HUES64 (cell line): ENCODE measurements around the gene HPSE2.
"Not testable (repeated sequence)": the region's sequence is repeated elsewhere in the genome, so short reads cannot be mapped to it uniquely, and the experiment has no call there.

Experiments
- H3K27ac ChIP-seq: 2 replicates; pipeline ENCODE4 v1.7.0; 2013; ENCODE audit warnings: low read depth, low read length, inconsistent platforms
- H3K27me3 ChIP-seq: 2 replicates; pipeline ENCODE4 v1.6.1; 2013; ENCODE audit warnings: mild to moderate bottlenecking, low read length; ENCODE audit not compliant: insufficient read depth
- H3K36me3 ChIP-seq: 2 replicates; pipeline ENCODE4 v1.6.1; 2013; ENCODE audit warnings: mild to moderate bottlenecking, low read length; ENCODE audit not compliant: insufficient read depth
- H3K4me1 ChIP-seq: 2 replicates; pipeline ENCODE4 v1.6.1; 2013; ENCODE audit warnings: mild to moderate bottlenecking, low read length, moderate library complexity; ENCODE audit not compliant: insufficient read depth
- H3K4me3 ChIP-seq: 2 replicates; pipeline ENCODE4 v1.5.1; 2013; ENCODE audit warnings: mild to moderate bottlenecking, low read length, moderate library complexity
- H3K9ac ChIP-seq: 2 replicates; pipeline ENCODE4 v1.6.1; 2013; ENCODE audit warnings: mild to moderate bottlenecking, low read depth, low read length
- H3K9me3 ChIP-seq: 2 replicates; pipeline ENCODE4 v1.6.1; 2013; ENCODE audit warnings: low read depth, low read length; ENCODE audit not compliant: insufficient read depth
- WGBS: fragments of 150-250, 120-280 bp; methylation state at CpG from one replicate; pipeline ENCODE4 v1.1.7; 2013; ENCODE audit warnings: missing lambda C conversion rate; 5-methylcytosine and 5-hydroxymethylcytosine counted together

The HPSE2 gene

GRCh38 chr10:99005254-99005653 lies 230.4 kb downstream of the HPSE2 start:
- H3K9me3 ChIP-seq, result peaks cover 12% of the 10 kb centered on the region; the same call in 1 of the 2 replicates
- H3K27ac ChIP-seq, result no peak overlapping the region
- H3K4me3 ChIP-seq, result no peak overlapping the region
- 91% methylated on average over 1 of the region's 1 CpG for WGBS
- no peaks in the 10 kb centered on the region for H3K36me3 ChIP-seq
- H3K9ac ChIP-seq, result no peak overlapping the region
- no peaks in the 10 kb centered on the region for H3K27me3 ChIP-seq
- H3K4me1 ChIP-seq, result no peaks in the 10 kb centered on the region

GRCh38 chr10:99004738-99005137 lies 230.9 kb downstream of the HPSE2 start:
- no peaks in the 10 kb centered on the region for H3K36me3 ChIP-seq
- H3K9me3 ChIP-seq, result peaks cover 12% of the 10 kb centered on the region; the same call in 1 of the 2 replicates
- no peaks in the 10 kb centered on the region for H3K27me3 ChIP-seq
- H3K9ac ChIP-seq, result no peak overlapping the region
- WGBS, result 80% methylated on average over 1 of the region's 1 CpG
- H3K27ac ChIP-seq, result no peak overlapping the region
- no peaks in the 10 kb centered on the region for H3K4me1 ChIP-seq
- no peak overlapping the region for H3K4me3 ChIP-seq

GRCh38 chr10:99002392-99002791 lies 233.3 kb downstream of the HPSE2 start:
- Histone ChIP-seq H3K9ac (no peak overlapping the region), H3K4me3 (no peak overlapping the region), H3K36me3 (no peaks in the 10 kb centered on the region), H3K4me1 (no peaks in the 10 kb centered on the region), H3K27me3 (no peaks in the 10 kb centered on the region), H3K9me3 (peaks cover 12% of the 10 kb centered on the region; the same call in 1 of the 2 replicates), H3K27ac (no peak overlapping the region)
- 100% methylated on average over 1 of the region's 1 CpG for WGBS

GRCh38 chr10:98997596-98997995 lies 238.1 kb downstream of the HPSE2 start:
- Histone ChIP-seq H3K9me3 (no peaks in the 10 kb centered on the region), H3K27ac (no peak overlapping the region), H3K9ac (no peak overlapping the region), H3K36me3 (no peaks in the 10 kb centered on the region), H3K4me3 (no peak overlapping the region), H3K27me3 (no peaks in the 10 kb centered on the region), H3K4me1 (no peaks in the 10 kb centered on the region)
- 86% methylated on average over 4 of the region's 4 CpGs for WGBS

- Histone ChIP-seq H3K9ac (no peak overlapping the region), H3K9me3 (no peaks in the 10 kb centered on the region), H3K36me3 (no peaks in the 10 kb centered on the region), H3K4me3 (no peak overlapping the region), H3K27ac (no peak overlapping the region), H3K4me1 (no peaks in the 10 kb centered on the region), H3K27me3 (no peaks in the 10 kb centered on the region)
Observed at GRCh38 chr10:98994030-98994429, 241.6 kb downstream of the HPSE2 start.

- H3K4me3 ChIP-seq, H3K27ac ChIP-seq, H3K9ac ChIP-seq, H3K27me3 ChIP-seq, H3K36me3 ChIP-seq, H3K4me1 ChIP-seq: not testable (repeated sequence)
- H3K9me3 ChIP-seq, result peaks cover 11% of the 10 kb centered on the region
- 83% methylated on average over 9 of the region's 9 CpGs for WGBS
Observed at GRCh38 chr10:98983751-98984150, 251.9 kb downstream of the HPSE2 start.

GRCh38 chr10:98980353-98980752 lies 255.3 kb downstream of the HPSE2 start:
- Histone ChIP-seq H3K9me3 (peaks cover 11% of the 10 kb centered on the region), H3K9ac (no peak overlapping the region), H3K4me3 (no peak overlapping the region), H3K36me3 (no peaks in the 10 kb centered on the region), H3K27ac (no peak overlapping the region), H3K4me1 (no peaks in the 10 kb centered on the region), H3K27me3 (no peaks in the 10 kb centered on the region)
- 85% methylated on average over 5 of the region's 5 CpGs for WGBS

- H3K27me3 ChIP-seq, result no peaks in the 10 kb centered on the region
- WGBS, result 88% methylated on average over 1 of the region's 2 CpGs
- H3K9me3 ChIP-seq, result no peaks in the 10 kb centered on the region
- H3K36me3 ChIP-seq, result no peaks in the 10 kb centered on the region
- no peak overlapping the region for H3K27ac ChIP-seq
- no peaks in the 10 kb centered on the region for H3K4me1 ChIP-seq
- no peak overlapping the region for H3K9ac ChIP-seq
- no peak overlapping the region for H3K4me3 ChIP-seq
Observed at GRCh38 chr10:98971464-98971863, 264.2 kb downstream of the HPSE2 start.

GRCh38 chr10:98967601-98968000 lies 268.1 kb downstream of the HPSE2 start:
- Histone ChIP-seq H3K9ac (no peak overlapping the region), H3K27me3 (no peaks in the 10 kb centered on the region), H3K36me3 (no peaks in the 10 kb centered on the region), H3K4me3 (no peak overlapping the region), H3K27ac (no peak overlapping the region), H3K4me1 (no peaks in the 10 kb centered on the region), H3K9me3 (no peaks in the 10 kb centered on the region)

- Histone ChIP-seq H3K9ac (no peak overlapping the region), H3K36me3 (no peaks in the 10 kb centered on the region), H3K4me1 (0 out of 2 replicates have a peak, but pooled peaks cover 3% of the 10 kb centered on the region), H3K4me3 (no peak overlapping the region), H3K27me3 (no peaks in the 10 kb centered on the region), H3K9me3 (no peaks in the 10 kb centered on the region), H3K27ac (no peak overlapping the region)
- WGBS, result 100% methylated on average over 2 of the region's 2 CpGs
Observed at GRCh38 chr10:98963608-98964007, 272.0 kb downstream of the HPSE2 start.

- Histone ChIP-seq H3K27me3 (no peaks in the 10 kb centered on the region), H3K9ac (no peak overlapping the region), H3K9me3 (no peaks in the 10 kb centered on the region), H3K4me3 (no peak overlapping the region), H3K36me3 (no peaks in the 10 kb centered on the region), H3K27ac (no peak overlapping the region), H3K4me1 (0 out of 2 replicates have a peak, but pooled peaks cover 3% of the 10 kb centered on the region)
- WGBS, result 77% methylated on average over 2 of the region's 2 CpGs
Observed at GRCh38 chr10:98959379-98959778, 276.3 kb downstream of the HPSE2 start.

- WGBS, result 93% methylated on average over 3 of the region's 3 CpGs
- 0 out of 2 replicates have a peak, but pooled peaks cover 3% of the 10 kb centered on the region for H3K4me1 ChIP-seq
- H3K9me3 ChIP-seq, result no peaks in the 10 kb centered on the region
- no peak overlapping the region for H3K4me3 ChIP-seq
- H3K36me3 ChIP-seq, result no peaks in the 10 kb centered on the region
- H3K27ac ChIP-seq, result no peak overlapping the region
- no peaks in the 10 kb centered on the region for H3K27me3 ChIP-seq
- no peak overlapping the region for H3K9ac ChIP-seq
Observed at GRCh38 chr10:98957801-98958200, 277.9 kb downstream of the HPSE2 start.
